Body of pancreas (tissue), 4 donors: ENCODE results near the gene PCSK2.

ENCODE experiments used
- CTCF ChIP-seq, 7 experiments: fragments of 450-650 bp in 4 of 7; fragments of 200-600 bp in 3 of 7; sonication (generic) in 3 of 7; IDR thresholded peaks; one replicate each; pipeline ENCODE4 v1.5.1; 2016 to 2019; ENCODE audit warnings: antibody characterized with exemption in 7 of 7
- POLR2A ChIP-seq, 3 donors: fragments of 450-650 bp; IDR thresholded peaks; one replicate each; pipeline ENCODE4 v1.6.1; 2016; ENCODE audit warnings: antibody characterized with exemption in 3 of 3, mild to moderate bottlenecking in 2 of 3

DNA sequence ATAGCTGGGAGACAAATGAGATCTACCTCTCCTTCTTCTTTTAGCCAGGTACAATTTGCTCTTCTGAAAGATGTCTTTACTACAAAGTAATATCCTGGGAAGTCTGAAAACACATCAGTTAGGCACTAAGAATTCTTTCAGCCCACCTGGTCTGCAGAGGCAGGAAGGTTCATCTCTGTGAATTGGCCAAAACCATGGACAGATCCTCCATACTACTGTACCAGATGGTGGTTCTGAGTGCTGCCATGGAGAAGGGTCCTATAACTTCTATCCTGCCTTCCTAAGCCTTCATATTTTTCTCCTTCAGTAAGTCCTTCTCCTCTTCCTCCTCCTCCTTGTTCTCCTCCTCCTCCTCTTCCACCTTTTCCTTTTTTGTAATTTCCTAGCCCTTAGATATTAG, 11.7 kb upstream of the PCSK2 start:
- TF ChIP-seq CTCF (IDR thresholded peaks at IDR 0.05) (no peak), POLR2A (IDR thresholded peaks at IDR 0.05) (no peak)
